RWPE1 (cell line): ENCODE results near the gene MASP1.

Experiments used
- CTCF ChIA-PET: fragments of 350-600 bp; sonication (Branson Sonifier 250); formaldehyde crosslinking; extraction: SDS; loops from one replicate; lab custom pipeline; 2021; lab: Yijun Ruan, JAX
- POLR2A ChIA-PET: fragments of 400-600 bp; formaldehyde crosslinking; extraction: SDS; loops from one replicate; lab custom pipeline; 2020; ENCODE audit warnings: antibody characterized with exemption; ENCODE audit not compliant: low non-redundant PET; lab: Yijun Ruan, JAX
- DNase-seq: peaks from one replicate; pipeline ENCODE4 v3.0.0; 2012; ENCODE audit warnings: low spot score
- H3K27ac ChIP-seq: fragments of 450-650 bp; 2 replicates; pipeline ENCODE4 v1.5.1; 2017
- CTCF ChIP-seq: fragments of 450-650 bp; conservative IDR thresholded peaks from 2 replicates; pipeline ENCODE4 v1.5.1; 2017; ENCODE audit warnings: low read depth, mild to moderate bottlenecking

The MASP1 gene

GRCh38 chr3:187325632-187326031 lies 34.1 kb upstream of the MASP1 start:
- no peak overlapping the region for H3K27ac ChIP-seq
- TF ChIP-seq CTCF = no peak
- ChIA-PET POLR2A (no interaction called here), CTCF (interaction anchor here (0.6 kb wide), 1 partner anchor 291 kb away, joined by 3 read pairs; no protein-coding TSS in a partner anchor)
- DNase-seq = no peak

GRCh38 chr3:187323091-187323490 lies 31.6 kb upstream of the MASP1 start:
- no peak overlapping the region for H3K27ac ChIP-seq

GRCh38 chr3:187322291-187322690 lies 30.8 kb upstream of the MASP1 start:
- ChIA-PET CTCF (interaction anchor here (0.6 to 6.3 kb wide), 4 partner anchors 37 to 390 kb away, joined by 3 to 177 read pairs (median 4); no protein-coding TSS in a partner anchor), POLR2A (no interaction called here)
- no peak overlapping the region for H3K27ac ChIP-seq
- no peak for TF ChIP-seq CTCF
- DNase-seq = no peak

More at GRCh38 chr3:187323091-187323490, 31.6 kb upstream of the MASP1 start:
- CTCF ChIA-PET = interaction anchor here (0.5 to 2.0 kb wide), 4 partner anchors 158 to 1346 kb away, joined by 3 to 13 read pairs (median 4); no protein-coding TSS in a partner anchor
- no peak for TF ChIP-seq CTCF
- no peak for DNase-seq
- POLR2A ChIA-PET = no interaction called here

- no peak overlapping the region for H3K27ac ChIP-seq
- CTCF ChIA-PET = interaction anchor here (0.6 to 6.3 kb wide), 4 partner anchors 37 to 409 kb away, joined by 4 to 177 read pairs (median 4); no protein-coding TSS in a partner anchor
- POLR2A ChIA-PET = no interaction called here
- no peak for DNase-seq
- no peak for TF ChIP-seq CTCF
Observed at GRCh38 chr3:187321766-187322165, 30.2 kb upstream of the MASP1 start.

- POLR2A ChIA-PET = no interaction called here
- CTCF ChIA-PET = interaction anchor here (0.5 to 6.3 kb wide), 21 partner anchors 8 to 395 kb away, joined by 3 to 177 read pairs (median 3); no protein-coding TSS in a partner anchor
- DNase-seq = peak; percentile 17
- no peak overlapping the region for H3K27ac ChIP-seq
- TF ChIP-seq CTCF = no peak; the same call in 1 of the 2 replicates
Observed at GRCh38 chr3:187319699-187320302, 28.3 kb upstream of the MASP1 start.

- POLR2A ChIA-PET = no interaction called here
- no peak overlapping the region for H3K27ac ChIP-seq
- peak; percentile 41 for DNase-seq
- CTCF ChIA-PET = interaction anchor here (0.6 to 6.3 kb wide), 27 partner anchors 9 to 1882 kb away, joined by 3 to 177 read pairs (median 3); no protein-coding TSS in a partner anchor
- TF ChIP-seq CTCF = peak; percentile 84
Observed at GRCh38 chr3:187318819-187319616, 27.5 kb upstream of the MASP1 start.
